ENCODE results near the gene RAB40B.

- TF ChIP-seq POLR2AphosphoS5 (IDR thresholded peaks at IDR 0.05; ENCODE audit: low read depth, low read length): no peak
- no peak for TF ChIP-seq POLR2A (IDR thresholded peaks at IDR 0.05; ENCODE audit: low read depth, low read length)
- no peak for TF ChIP-seq TAF1 (IDR thresholded peaks at IDR 0.05; ENCODE audit: low read depth, low read length)
- no peak for TF ChIP-seq SPI1 (IDR thresholded peaks at IDR 0.05; ENCODE audit: low read depth, low read length)
- no peak for TF ChIP-seq POU2F2 (IDR thresholded peaks at IDR 0.05; ENCODE audit: low read depth, low read length)
- no peak for TF ChIP-seq PAX5 (IDR thresholded peaks at IDR 0.05; ENCODE audit: insufficient read depth, low read length, severe bottlenecking)
Measured at GRCh38 chr17:82665891-82666290, 32.6 kb downstream of the RAB40B start.

Measured in GM12891 (cell line).